Measurements from ENCODE around the gene SERPINB3.
"Not testable (repeated sequence)": the region's sequence is repeated elsewhere in the genome, so short reads cannot be mapped to it uniquely, and the experiment has no call there.

The SERPINB3 gene

GRCh38 chr18:63648241-63648640 is 13.5 kb downstream of the SERPINB3 start:
- no peak for TF ChIP-seq CTCF (IDR thresholded peaks at IDR 0.05; ENCODE audit: control insufficient read depth, insufficient read depth, low read depth, low read length, missing control alignments)
- no peak for DNase-seq (ENCODE audit: low read depth)
- H3K4me3 ChIP-seq (ENCODE audit: control insufficient read depth, low read depth, low read length): no peak overlapping the region

GRCh38 chr18:63646936-63647335 is 14.8 kb downstream of the SERPINB3 start:
- DNase-seq (ENCODE audit: low read depth): no peak
- TF ChIP-seq CTCF (IDR thresholded peaks at IDR 0.05; ENCODE audit: control insufficient read depth, insufficient read depth, low read depth, low read length, missing control alignments): no peak
- H3K4me3 ChIP-seq (ENCODE audit: control insufficient read depth, low read depth, low read length): no peak overlapping the region

GRCh38 chr18:63644694-63645093 is 17.0 kb downstream of the SERPINB3 start:
- not testable (repeated sequence) for H3K4me3 ChIP-seq (ENCODE audit: control insufficient read depth, low read depth, low read length); DNase-seq (ENCODE audit: low read depth)

- DNase-seq (ENCODE audit: low read depth); H3K4me3 ChIP-seq (ENCODE audit: control insufficient read depth, low read depth, low read length): not testable (repeated sequence)
Measured at GRCh38 chr18:63644142-63644541, 17.6 kb downstream of the SERPINB3 start, which contains the start of gene SERPINB4. TSS of gene SERPINB4 (minus strand) at chr18:63644256. CDS start at chr18:63643577, 679 bp downstream.

GRCh38 chr18:63642668-63643356 is 18.9 kb downstream of the SERPINB3 start:
- not testable (repeated sequence) for H3K4me3 ChIP-seq (ENCODE audit: control insufficient read depth, low read depth, low read length); DNase-seq (ENCODE audit: low read depth)

GRCh38 chr18:63641157-63641680 is 20.5 kb downstream of the SERPINB3 start:
- DNase-seq (ENCODE audit: low read depth); H3K4me3 ChIP-seq (ENCODE audit: control insufficient read depth, low read depth, low read length): not testable (repeated sequence)

GRCh38 chr18:63637703-63638102 is 24.0 kb downstream of the SERPINB3 start:
- TF ChIP-seq CTCF (IDR thresholded peaks at IDR 0.05; ENCODE audit: control insufficient read depth, insufficient read depth, low read depth, low read length, missing control alignments): no peak
- no peak for DNase-seq (ENCODE audit: low read depth)
- no peak overlapping the region for H3K4me3 ChIP-seq (ENCODE audit: control insufficient read depth, low read depth, low read length)

- H3K4me3 ChIP-seq (ENCODE audit: control insufficient read depth, low read depth, low read length): no peak overlapping the region
- DNase-seq (ENCODE audit: low read depth): no peak
- TF ChIP-seq CTCF (IDR thresholded peaks at IDR 0.05; ENCODE audit: control insufficient read depth, insufficient read depth, low read depth, low read length, missing control alignments): no peak
Measured at GRCh38 chr18:63627819-63628218, 33.9 kb downstream of the SERPINB3 start.

- no peak for TF ChIP-seq CTCF (IDR thresholded peaks at IDR 0.05; ENCODE audit: control insufficient read depth, insufficient read depth, low read depth, low read length, missing control alignments)
- no peak for DNase-seq (ENCODE audit: low read depth)
- no peak overlapping the region for H3K4me3 ChIP-seq (ENCODE audit: control insufficient read depth, low read depth, low read length)
Measured at GRCh38 chr18:63626431-63626830, 35.3 kb downstream of the SERPINB3 start.
